Body of pancreas (tissue), 4 donors: ENCODE data around the gene REXO4.
A peak's percentile ranks its signal among the peaks of the same experiment; 100 is the strongest.

Experiments
- CTCF ChIP-seq, 7 experiments: fragments of 450-650 bp in 4 of 7; fragments of 200-600 bp in 3 of 7; sonication (generic) in 3 of 7; IDR thresholded peaks; one replicate each; pipeline ENCODE4 v1.5.1; 2016 to 2019; ENCODE audit warnings: antibody characterized with exemption in 7 of 7
- POLR2A ChIP-seq, 3 donors: fragments of 450-650 bp; IDR thresholded peaks; one replicate each; pipeline ENCODE4 v1.6.1; 2016; ENCODE audit warnings: antibody characterized with exemption in 3 of 3, mild to moderate bottlenecking in 2 of 3

GRCh38 chr9:133459476-133460404 lies 41.9 kb upstream of the REXO4 start, which contains the start of gene CACFD1:
- peak in 2 of 7 experiments; percentile 7 to 14 for TF ChIP-seq CTCF (IDR thresholded peaks at IDR 0.05)
- peak; percentile 83 to 90 (median 90) for TF ChIP-seq POLR2A (IDR thresholded peaks at IDR 0.05)
